Left colon (tissue), 2 donors: ENCODE results near the gene TP63. TPM values are rescaled to one million over a fixed set of nuclear protein-coding genes. Genes with fewer than 3 reads are reported as not detected.

Source experiments
- ATAC-seq: fragments of 200-7000 bp; cut with Tn5 transposase; one replicate; pipeline ENCODE4 v1.9.1; 2020; ENCODE audit warnings: mild to moderate bottlenecking, moderate library complexity
- DNase-seq, 2 donors: peaks; one replicate each; pipeline ENCODE4 v3.0.0-alpha.2; 2020
- intact Hi-C, 2 donors: fragments of 100-400 bp; cut with DNase I in 1 of 2; cut with micrococcal nuclease in 1 of 2; formaldehyde crosslinking; loops; one replicate each; pipeline versions ENCODE4 v1.11.2 to v1.14.0; 2022; cut with DNase I, micrococcal nuclease
- total RNA-seq, 2 donors: library from RNA; stranded (reverse); fragmentation: NEBNext Ultra II Directional; extraction: Animal tissue kit (Norgen Biotek cat#: 25700); gene quantifications; one replicate each; pipeline ENCODE4 v1.2.1, GENCODE V29; 2021
- donor health status: DM: no; HTN: no; CAD: no.
- donor health status: DM: yes; HTN: yes; CAD: no.

The TP63 gene
- total RNA-seq, 2 donors from 2014 or later: 0.11 TPM; not detected in 1

GRCh38 chr3:189712906-189713483 lies 81.8 kb downstream of the TP63 start:
- intact Hi-C loops: no loop called here
- no peak for DNase-seq
- ATAC-seq: peak; percentile 58

DNA sequence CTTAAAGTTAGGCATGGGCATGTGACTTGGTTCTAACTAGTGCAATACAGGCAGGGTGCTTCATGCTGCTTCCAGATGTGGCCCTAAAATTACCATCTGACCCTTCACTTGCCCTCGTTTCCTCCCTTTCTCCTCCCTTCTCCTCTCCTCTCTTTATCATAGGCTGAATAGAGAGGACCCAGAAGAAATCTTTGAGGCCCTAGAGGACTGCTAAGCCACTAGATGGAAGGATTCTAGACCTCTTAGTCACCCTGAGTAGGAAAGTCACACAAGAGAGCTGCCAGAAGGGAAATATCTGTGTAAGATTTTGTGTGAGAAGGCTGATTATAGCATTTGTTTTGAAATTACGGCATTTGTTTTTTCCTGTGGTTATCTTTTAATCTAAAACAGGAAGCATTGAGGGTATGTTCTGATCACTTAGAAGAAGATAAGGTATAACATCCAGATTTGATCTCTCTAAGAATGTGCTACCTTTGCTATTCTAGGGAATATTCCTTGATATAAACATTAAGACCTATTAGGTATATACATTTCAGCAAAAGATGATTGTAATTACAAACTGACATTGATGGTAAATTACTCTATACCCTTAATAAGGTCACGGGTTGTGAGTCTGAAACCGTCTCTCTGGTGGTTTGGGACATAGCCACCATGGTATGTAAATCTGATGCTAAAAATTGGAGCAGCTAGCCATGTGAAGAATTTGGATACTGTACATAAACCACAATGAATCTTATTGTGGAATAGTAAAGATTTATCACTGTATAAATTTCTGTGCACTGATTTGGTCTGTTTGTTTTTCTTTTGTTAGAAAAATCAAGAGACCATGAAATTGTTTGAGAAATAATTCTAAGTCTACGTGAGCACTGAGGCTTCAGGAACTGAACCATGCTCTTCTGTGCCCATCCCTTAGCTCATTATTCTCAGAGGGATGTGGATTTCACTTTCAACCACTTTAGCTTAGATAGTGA lies 84.1 kb downstream of the TP63 start:
- no peak for DNase-seq
- intact Hi-C loops: no loop called here

DNA sequence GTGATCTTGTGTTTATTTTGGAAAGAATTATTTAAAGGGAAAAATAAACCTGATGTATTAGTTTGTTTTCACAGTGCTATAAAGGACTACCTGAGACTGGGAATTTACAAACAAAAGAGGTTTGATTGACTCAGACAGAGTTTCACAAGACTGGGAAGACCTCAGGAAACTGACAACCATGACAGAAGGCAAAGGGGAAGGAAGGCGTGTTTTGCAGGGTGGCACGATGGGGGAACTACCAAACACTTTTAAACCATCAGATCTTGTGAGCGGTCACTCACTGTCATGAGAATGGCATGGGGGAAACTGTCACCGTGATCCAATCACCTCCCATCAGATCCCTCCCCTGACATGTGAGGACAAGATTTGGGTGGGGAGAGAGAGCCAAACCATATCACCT lies 87.0 kb downstream of the TP63 start:
- ATAC-seq (no peak), DNase-seq (no peak)
- intact Hi-C loops: no loop called here

More for the DNA sequence above, 84.1 kb downstream of the TP63 start:
- no peak for ATAC-seq

GRCh38 chr3:189720736-189721417 lies 89.7 kb downstream of the TP63 start:
- peak in 1 of 2 donors; percentile 11 for DNase-seq
- intact Hi-C loops: no loop called here
- peak; percentile 88 for ATAC-seq

DNA sequence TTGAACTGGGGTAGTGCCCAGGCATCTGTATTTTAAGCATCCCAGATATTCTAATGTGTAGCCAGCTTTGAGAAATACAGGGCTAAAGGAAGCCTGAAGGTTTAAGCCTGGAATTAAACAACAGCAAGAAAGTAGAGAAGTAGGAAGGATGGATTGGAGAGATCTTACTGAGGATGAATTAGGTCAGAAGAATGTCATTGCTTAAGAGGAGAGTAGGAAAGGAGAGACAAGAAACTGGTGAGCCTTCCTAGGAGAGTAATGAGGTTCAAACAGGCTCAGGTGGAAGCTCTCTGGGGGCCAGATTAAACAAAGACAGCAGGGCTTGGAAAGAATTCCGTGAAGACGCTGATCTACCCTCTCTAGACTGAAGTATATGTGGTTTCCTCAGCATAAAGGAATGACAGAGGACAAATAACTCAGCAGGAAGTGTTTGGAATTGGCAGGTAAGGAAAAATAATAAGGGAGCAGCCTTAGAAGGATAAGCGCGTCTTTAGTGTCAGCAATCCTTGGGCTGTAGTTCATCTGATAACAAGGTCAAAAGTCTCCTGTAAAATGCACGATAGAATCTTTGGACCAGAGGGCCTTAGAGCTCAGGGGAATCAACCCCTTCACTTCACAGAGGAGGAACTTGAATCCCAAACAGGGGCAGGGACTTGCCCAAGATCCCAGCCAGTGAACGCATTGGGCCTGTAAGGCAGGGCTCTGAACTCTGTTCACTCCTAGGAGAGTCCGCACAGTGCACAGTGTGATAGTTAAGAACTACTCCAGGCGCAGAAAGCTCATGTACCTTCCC lies 90.9 kb downstream of the TP63 start:
- DNase-seq (no peak), ATAC-seq (peak; percentile 37)
- intact Hi-C loops: no loop called here

DNA sequence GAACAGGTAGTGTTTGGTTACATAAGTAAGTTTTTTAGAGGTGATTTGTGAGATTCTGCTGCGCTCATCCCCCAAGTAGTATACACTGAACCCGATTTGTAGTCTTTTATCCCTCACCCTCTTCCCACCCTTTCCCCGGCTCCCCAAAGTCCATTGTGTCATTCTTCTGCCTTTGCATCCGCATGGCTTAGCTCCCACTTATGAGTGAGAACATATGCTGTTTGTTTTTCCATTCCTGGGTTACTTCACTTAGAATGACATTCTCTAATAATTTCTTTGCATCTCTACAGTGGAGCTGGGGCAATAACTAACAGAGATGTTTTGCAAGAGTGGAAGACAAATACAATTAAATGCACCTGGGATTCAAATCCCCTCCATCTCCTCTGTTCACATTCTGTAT lies 93.2 kb downstream of the TP63 start:
- ATAC-seq (no peak), DNase-seq (no peak)
- intact Hi-C loops: no loop called here

GRCh38 chr3:189726277-189726676 lies 95.1 kb downstream of the TP63 start:
- ATAC-seq: no peak

GRCh38 chr3:189727158-189727557 lies 96.0 kb downstream of the TP63 start:
- DNase-seq (no peak), ATAC-seq (no peak)
- intact Hi-C loops: no loop called here

More at GRCh38 chr3:189726277-189726676, 95.1 kb downstream of the TP63 start:
- DNase-seq: no peak
- intact Hi-C loops: no loop called here

- DNase-seq: no peak
- intact Hi-C loops: no loop called here
These were observed 96.7 kb downstream of the TP63 start for GRCh38 chr3:189727898-189728297.

DNA sequence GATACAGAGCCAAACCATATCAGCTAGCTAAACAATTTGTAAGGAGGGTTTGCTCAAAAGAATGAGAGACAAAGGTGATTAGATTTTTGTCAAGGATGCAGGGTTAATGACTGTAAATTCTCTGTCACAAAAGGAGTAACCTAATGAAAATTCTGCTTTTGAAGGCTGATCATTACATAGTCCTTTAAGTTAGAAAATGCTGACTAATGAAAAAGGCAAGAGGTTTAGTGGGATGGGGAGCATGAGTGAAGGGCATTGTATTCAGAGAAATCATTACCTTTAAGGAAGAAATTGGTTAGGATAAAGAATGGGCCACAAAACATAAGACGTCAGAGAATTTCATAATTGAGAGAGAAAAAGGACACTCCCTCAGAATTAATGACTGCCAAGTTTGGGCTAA lies 97.7 kb downstream of the TP63 start:
- ATAC-seq (no peak), DNase-seq (no peak)
- intact Hi-C loops: no loop called here

More at GRCh38 chr3:189727898-189728297, 96.7 kb downstream of the TP63 start:
- ATAC-seq: no peak

GRCh38 chr3:189734061-189734460 lies 102.9 kb downstream of the TP63 start:
- ATAC-seq (no peak), DNase-seq (no peak)
- intact Hi-C loops: no loop called here

DNA sequence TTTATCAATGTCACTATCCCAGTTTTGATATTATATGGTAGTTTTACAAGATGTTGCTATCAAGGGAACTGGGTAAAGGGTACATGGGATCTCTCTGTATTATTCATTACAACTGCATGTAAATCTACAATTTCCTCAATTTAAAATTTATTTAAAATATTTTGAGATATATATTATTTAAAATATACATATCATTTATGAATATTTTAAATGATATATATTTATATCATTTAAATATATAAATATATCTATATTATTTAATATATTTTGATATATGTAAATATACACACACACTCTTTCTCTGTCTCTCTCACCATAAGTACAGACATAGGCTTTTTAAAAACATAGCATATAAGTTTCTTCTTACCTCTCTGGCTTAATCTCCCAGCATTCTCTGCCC lies 104.7 kb downstream of the TP63 start:
- intact Hi-C loops: no loop called here
- DNase-seq (no peak), ATAC-seq (no peak)

DNA sequence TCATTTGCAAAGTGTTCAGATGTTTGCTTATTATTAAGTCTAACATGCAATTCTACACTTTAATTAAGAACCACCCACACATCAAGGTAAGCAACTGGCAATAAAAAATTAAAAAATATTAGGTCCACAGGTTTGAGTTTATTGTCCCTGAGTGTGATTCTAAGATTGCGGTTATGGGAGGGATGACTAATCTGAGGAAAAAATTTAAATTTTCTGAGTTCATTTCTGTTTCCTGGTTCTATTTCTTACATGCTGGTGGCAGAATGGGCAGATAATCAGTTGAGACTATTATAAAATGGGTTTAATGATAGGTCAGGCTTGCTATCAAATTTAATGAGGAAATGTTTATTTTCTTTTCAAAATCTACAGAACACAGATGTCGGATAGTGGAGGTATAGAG lies 105.9 kb downstream of the TP63 start:
- intact Hi-C loops: no loop called here
- no peak for ATAC-seq
- DNase-seq: no peak

GRCh38 chr3:189737619-189738018 lies 106.4 kb downstream of the TP63 start:
- DNase-seq: no peak
- no peak for ATAC-seq
- intact Hi-C loops: no loop called here

DNA sequence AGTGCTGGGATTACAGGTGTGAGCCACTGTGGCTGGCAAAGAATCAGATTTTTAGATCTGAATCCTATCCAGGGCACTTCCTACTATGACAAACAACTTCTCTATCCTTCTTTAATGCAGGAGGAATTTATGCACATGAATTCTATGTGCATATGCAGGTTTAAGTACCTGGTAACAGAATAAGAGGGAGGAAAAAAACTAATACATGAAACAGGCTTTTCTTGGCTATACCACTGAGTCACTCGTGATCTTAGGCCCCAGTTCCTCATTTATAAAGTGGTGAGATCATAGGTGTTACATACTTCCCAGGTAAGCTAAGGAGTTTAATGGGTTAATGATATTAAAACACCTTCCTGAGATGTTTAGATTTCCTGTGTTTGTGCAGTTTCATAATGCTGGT lies 108.2 kb downstream of the TP63 start:
- intact Hi-C loops: no loop called here
- ATAC-seq (no peak), DNase-seq (no peak)

DNA sequence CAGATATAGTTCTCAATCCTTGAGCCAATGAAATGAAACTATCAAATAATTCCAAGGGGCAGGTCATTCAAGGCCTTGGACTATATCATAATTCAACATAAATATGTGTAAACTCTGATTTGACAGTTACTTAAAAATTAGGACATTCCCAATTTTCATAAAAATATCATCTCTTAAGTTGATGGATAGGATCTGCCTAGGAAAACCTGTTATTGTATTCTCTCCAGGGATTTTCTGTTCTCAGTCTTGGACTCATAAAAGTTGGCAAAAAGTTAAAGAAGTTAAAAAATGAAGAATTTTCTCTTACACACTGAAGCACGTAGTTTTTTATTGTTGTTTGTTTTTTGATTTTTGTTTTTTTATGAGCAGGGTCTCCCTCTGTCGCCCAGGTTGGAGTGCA lies 109.0 kb downstream of the TP63 start:
- ATAC-seq (no peak), DNase-seq (no peak)
- intact Hi-C loops: no loop called here

GRCh38 chr3:189744235-189744634 lies 113.0 kb downstream of the TP63 start:
- intact Hi-C loops: no loop called here
- no peak for ATAC-seq
- no peak for DNase-seq

GRCh38 chr3:189745622-189746021 lies 114.4 kb downstream of the TP63 start:
- DNase-seq (no peak), ATAC-seq (no peak)
- intact Hi-C loops: no loop called here

- ATAC-seq (no peak), DNase-seq (no peak)
- intact Hi-C loops: no loop called here
These were observed 116.9 kb downstream of the TP63 start for GRCh38 chr3:189748046-189748445.
